Measurements from ENCODE around the gene THOC2. TPM values are rescaled to one million over a fixed set of nuclear protein-coding genes. Genes with fewer than 3 reads are reported as not detected.

The THOC2 gene
- total and polyA plus RNA-seq, 12 donors, result 30.0 to 106 (median 63.2) TPM

DNA sequence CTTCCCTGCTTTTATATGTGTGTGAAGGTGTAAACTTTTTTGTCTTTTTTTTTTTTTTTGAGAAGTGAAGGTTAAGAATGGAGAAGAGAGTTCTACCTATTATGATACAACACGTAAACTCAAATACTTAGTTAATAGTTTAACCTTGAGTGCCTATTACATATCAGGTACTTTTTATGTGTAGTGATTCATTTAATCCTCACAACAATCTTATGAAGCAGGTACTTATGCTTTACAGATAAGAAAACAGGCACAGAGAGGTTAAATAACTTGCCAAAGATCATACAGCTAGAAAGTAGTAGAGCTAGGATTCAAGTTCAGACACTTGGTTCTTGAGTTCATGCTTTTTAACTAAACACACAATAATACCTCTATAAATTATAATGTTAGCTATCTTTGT, 107.4 kb downstream of the THOC2 start:
- H3K27me3 ChIP-seq, result no peaks in the 10 kb centered on the region
- DNase-seq, result no peak
- no peaks in the 10 kb centered on the region for H3K4me1 ChIP-seq (replicated peaks in 1 of 2)
- 77 to 94% (median 89%) methylated on average over 1 of the region's 1 CpG for WGBS, 4 donors
- no peak for TF ChIP-seq POLR2A (IDR thresholded peaks at IDR 0.05)
- TF ChIP-seq, protein P1, sequence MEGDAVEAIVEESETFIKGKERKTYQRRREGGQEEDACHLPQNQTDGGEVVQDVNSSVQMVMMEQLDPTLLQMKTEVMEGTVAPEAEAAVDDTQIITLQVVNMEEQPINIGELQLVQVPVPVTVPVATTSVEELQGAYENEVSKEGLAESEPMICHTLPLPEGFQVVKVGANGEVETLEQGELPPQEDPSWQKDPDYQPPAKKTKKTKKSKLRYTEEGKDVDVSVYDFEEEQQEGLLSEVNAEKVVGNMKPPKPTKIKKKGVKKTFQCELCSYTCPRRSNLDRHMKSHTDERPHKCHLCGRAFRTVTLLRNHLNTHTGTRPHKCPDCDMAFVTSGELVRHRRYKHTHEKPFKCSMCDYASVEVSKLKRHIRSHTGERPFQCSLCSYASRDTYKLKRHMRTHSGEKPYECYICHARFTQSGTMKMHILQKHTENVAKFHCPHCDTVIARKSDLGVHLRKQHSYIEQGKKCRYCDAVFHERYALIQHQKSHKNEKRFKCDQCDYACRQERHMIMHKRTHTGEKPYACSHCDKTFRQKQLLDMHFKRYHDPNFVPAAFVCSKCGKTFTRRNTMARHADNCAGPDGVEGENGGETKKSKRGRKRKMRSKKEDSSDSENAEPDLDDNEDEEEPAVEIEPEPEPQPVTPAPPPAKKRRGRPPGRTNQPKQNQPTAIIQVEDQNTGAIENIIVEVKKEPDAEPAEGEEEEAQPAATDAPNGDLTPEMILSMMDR (IDR thresholded peaks at IDR 0.05), result no peak
- intact Hi-C loops (cut with DNase I), result no loop called here
- H3K27ac ChIP-seq, result no peak overlapping the region
- peaks cover 0 to 10% of the 10 kb centered on the region in 2 donors for H3K36me3 ChIP-seq (replicated peaks in 1 of 2)
- H3K4me3 ChIP-seq, result no peak overlapping the region
- H3K9me3 ChIP-seq (replicated peaks in 1 of 3), result no peaks in the 10 kb centered on the region

DNA sequence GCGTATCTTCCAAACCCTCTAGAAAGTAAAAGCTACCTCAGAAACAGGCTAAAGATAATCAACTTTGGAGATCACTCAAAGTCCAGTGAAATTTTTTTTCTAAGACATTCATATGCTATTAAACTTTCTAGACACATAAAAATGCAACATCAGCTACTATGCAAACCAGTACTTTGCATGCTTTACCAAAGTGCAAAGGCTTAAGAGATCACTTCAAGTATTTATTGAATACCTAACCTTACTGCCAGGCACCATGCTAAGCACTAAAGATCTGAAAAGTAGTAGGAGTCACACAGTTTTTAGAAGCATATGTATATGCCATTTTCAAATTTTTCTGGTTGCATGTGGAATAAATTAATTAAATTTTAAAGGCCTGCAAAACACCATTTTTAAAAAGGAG, 115.8 kb downstream of the THOC2 start:
- Histone ChIP-seq H3K9me3 (replicated peaks in 1 of 3) (no peaks in the 10 kb centered on the region), H3K27ac (no peak overlapping the region), H3K4me1 (replicated peaks in 1 of 2) (no peaks in the 10 kb centered on the region), H3K36me3 (replicated peaks in 1 of 2) (peaks cover 0 to 10% of the 10 kb centered on the region in 2 donors), H3K27me3 (no peaks in the 10 kb centered on the region), H3K4me3 (no peak overlapping the region)
- WGBS, 4 donors, result 77 to 100% (median 94%) methylated on average over 1 of the region's 1 CpG
- TF ChIP-seq, protein P1 (IDR thresholded peaks at IDR 0.05), result no peak
- TF ChIP-seq POLR2A (IDR thresholded peaks at IDR 0.05), result no peak
- intact Hi-C loops (cut with DNase I), result no loop called here
- DNase-seq, result no peak

DNA sequence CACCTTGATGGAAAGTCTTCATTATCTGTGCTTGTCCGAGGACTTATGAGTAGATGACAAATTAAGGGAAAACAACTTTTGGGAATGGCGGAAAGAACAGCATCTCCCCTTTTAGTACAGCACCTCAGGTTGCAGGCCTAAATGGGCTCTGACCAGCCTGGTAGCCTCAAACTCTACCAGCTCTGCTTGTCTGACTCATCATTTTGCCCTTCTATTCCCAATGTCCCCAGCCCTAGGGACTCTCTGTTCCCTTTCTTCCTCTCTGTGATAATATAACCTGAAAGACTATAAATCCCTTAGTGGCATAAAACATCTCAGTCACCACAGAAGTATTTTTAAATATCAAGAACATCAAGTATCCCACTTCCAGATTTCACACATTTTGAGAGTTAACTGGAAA, 121.9 kb downstream of the THOC2 start:
- Histone ChIP-seq H3K27me3 (no peaks in the 10 kb centered on the region), H3K4me1 (replicated peaks in 1 of 2) (no peaks in the 10 kb centered on the region), H3K9me3 (replicated peaks in 1 of 3) (no peaks in the 10 kb centered on the region), H3K27ac (no peak overlapping the region), H3K36me3 (replicated peaks in 1 of 2) (no peaks in the 10 kb centered on the region), H3K4me3 (no peak overlapping the region)
- TF ChIP-seq, protein P1 (IDR thresholded peaks at IDR 0.05), result no peak
- TF ChIP-seq POLR2A (IDR thresholded peaks at IDR 0.05), result no peak
- intact Hi-C loops (cut with DNase I), result no loop called here
- WGBS, 4 donors, result 75 to 94% (median 86%) methylated on average over 2 of the region's 2 CpGs
- DNase-seq, result no peak

DNA sequence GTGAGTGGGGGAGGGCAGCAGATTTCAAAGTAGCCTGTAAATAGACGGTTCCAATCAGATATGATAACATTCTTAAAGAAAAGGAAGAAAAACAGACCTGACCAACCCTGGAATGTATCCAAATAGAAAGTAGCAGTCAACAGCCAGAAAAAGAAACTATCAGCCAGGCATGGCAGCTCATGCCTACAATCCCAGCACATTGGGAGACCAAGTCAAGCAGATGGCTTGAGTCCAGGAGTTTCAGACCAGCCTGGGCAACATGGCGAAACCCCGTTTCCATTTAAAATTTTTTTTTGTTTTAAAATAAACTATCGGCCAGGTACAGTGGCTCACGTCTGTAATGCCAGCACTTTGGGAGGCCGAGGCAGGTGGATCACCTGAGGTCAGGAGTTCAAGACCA, 125.0 kb downstream of the THOC2 start:
- TF ChIP-seq, protein P1 (IDR thresholded peaks at IDR 0.05), result no peak
- TF ChIP-seq POLR2A (IDR thresholded peaks at IDR 0.05), result no peak
- DNase-seq, result no peak
- no peak overlapping the region for H3K4me3 ChIP-seq
- no peaks in the 10 kb centered on the region for H3K4me1 ChIP-seq (replicated peaks in 1 of 2)
- H3K27me3 ChIP-seq, result no peaks in the 10 kb centered on the region
- 81 to 90% (median 83%) methylated on average over 4 to 6 of the region's 6 CpGs for WGBS, 4 donors
- intact Hi-C loops (cut with DNase I), result no loop called here
- H3K9me3 ChIP-seq (replicated peaks in 1 of 3), result no peaks in the 10 kb centered on the region
- no peaks in the 10 kb centered on the region for H3K36me3 ChIP-seq (replicated peaks in 1 of 2)
- H3K27ac ChIP-seq, result no peak overlapping the region

Data from adrenal gland (tissue), 12 donors.